ENCODE measurements around the gene ZW10. TPM values are rescaled to one million over a fixed set of nuclear protein-coding genes. Genes with fewer than 3 reads are reported as not detected.

ZW10 gene
- total RNA-seq, 1 experiment from 2014 or later: 14.7 TPM

- ChIA-PET POLR2A (no interaction called here), CTCF (interaction anchor here (0.6 to 2.2 kb wide), 7 partner anchors 9 to 877 kb away, joined by 3 to 10 read pairs (median 4); no protein-coding TSS in a partner anchor)
- H3K9me3 Mint-ChIP-seq (ENCODE audit: unreplicated experiment): no peaks in the 10 kb centered on the region
- no peak for TF ChIP-seq CTCF (IDR thresholded peaks at IDR 0.05; ENCODE audit: unreplicated experiment)
- no peaks in the 10 kb centered on the region for H3K27me3 Mint-ChIP-seq (ENCODE audit: insufficient read depth, unreplicated experiment)
- peaks cover 7% of the 10 kb centered on the region for H3K4me1 Mint-ChIP-seq (ENCODE audit: insufficient read depth, unreplicated experiment)
- no peaks in the 10 kb centered on the region for H3K36me3 Mint-ChIP-seq (ENCODE audit: insufficient read depth, unreplicated experiment)
- no TSS peak for BruUV-seq (replicated peaks)
- H3K27ac Mint-ChIP-seq (ENCODE audit: low read depth, unreplicated experiment): no peak overlapping the region
- DNase-seq (ENCODE audit: unreplicated experiment): no peak
- no peak overlapping the region for H3K4me3 Mint-ChIP-seq (ENCODE audit: unreplicated experiment)
- intact Hi-C loops (cut with micrococcal nuclease): no loop called here
Observed at GRCh38 chr11:113782134-113782533, 8.6 kb upstream of the ZW10 start.

GRCh38 chr11:113781682-113782081, 8.2 kb upstream of the ZW10 start:
- intact Hi-C loops (cut with micrococcal nuclease): no loop called here
- no peak overlapping the region for H3K4me3 Mint-ChIP-seq (ENCODE audit: unreplicated experiment)
- no peaks in the 10 kb centered on the region for H3K27me3 Mint-ChIP-seq (ENCODE audit: insufficient read depth, unreplicated experiment)
- ChIA-PET POLR2A (no interaction called here), CTCF (interaction anchor here (0.6 to 2.2 kb wide), 5 partner anchors 14 to 468 kb away, joined by 3 to 10 read pairs (median 4); no protein-coding TSS in a partner anchor)
- no peak for DNase-seq (ENCODE audit: unreplicated experiment)
- H3K9me3 Mint-ChIP-seq (ENCODE audit: unreplicated experiment): no peaks in the 10 kb centered on the region
- H3K27ac Mint-ChIP-seq (ENCODE audit: low read depth, unreplicated experiment): no peak overlapping the region
- TF ChIP-seq CTCF (IDR thresholded peaks at IDR 0.05; ENCODE audit: unreplicated experiment): no peak
- no peaks in the 10 kb centered on the region for H3K36me3 Mint-ChIP-seq (ENCODE audit: insufficient read depth, unreplicated experiment)
- peaks cover 7% of the 10 kb centered on the region for H3K4me1 Mint-ChIP-seq (ENCODE audit: insufficient read depth, unreplicated experiment)
- no TSS peak for BruUV-seq (replicated peaks)

GRCh38 chr11:113779496-113779895, 6.0 kb upstream of the ZW10 start, which contains the start of gene CLDN25:
Gene CLDN25, plus strand, starts transcription at chr11:113779796. Its CDS starts 0 bp downstream, at chr11:113779796.
- no peak for TF ChIP-seq CTCF (IDR thresholded peaks at IDR 0.05; ENCODE audit: unreplicated experiment)
- CTCF ChIA-PET: interaction anchor here (0.7 to 1.2 kb wide), 3 partner anchors 15 to 18 kb away, joined by 3 to 5 read pairs (median 4); no protein-coding TSS in a partner anchor

GRCh38 chr11:113778111-113778910, 4.8 kb upstream of the ZW10 start:
- no peak for TF ChIP-seq CTCF (IDR thresholded peaks at IDR 0.05; ENCODE audit: unreplicated experiment)
- Mint-ChIP-seq H3K27me3 (ENCODE audit: insufficient read depth, unreplicated experiment) (no peaks in the 10 kb centered on the region), H3K27ac (ENCODE audit: low read depth, unreplicated experiment) (peak overlapping the region; percentile 86), H3K4me3 (ENCODE audit: unreplicated experiment) (peak overlapping the region; percentile 72), H3K4me1 (ENCODE audit: insufficient read depth, unreplicated experiment) (peaks cover 7% of the 10 kb centered on the region), H3K9me3 (ENCODE audit: unreplicated experiment) (no peaks in the 10 kb centered on the region), H3K36me3 (ENCODE audit: insufficient read depth, unreplicated experiment) (no peaks in the 10 kb centered on the region)
- ChIA-PET CTCF (interaction anchor here (0.7 to 1.2 kb wide), 6 partner anchors 9 to 472 kb away, joined by 3 to 6 read pairs (median 4); no protein-coding TSS in a partner anchor), POLR2A (interaction anchor here (0.6 to 1.1 kb wide), 6 partner anchors 10 to 584 kb away, joined by 3 to 5 read pairs (median 3); no protein-coding TSS in a partner anchor)
- BruUV-seq (replicated peaks): no TSS peak
- DNase-seq (ENCODE audit: unreplicated experiment): peak; percentile 63
- intact Hi-C loops (cut with micrococcal nuclease): loop anchor here (2.0 kb wide), 1 partner anchor 18 kb away; no protein-coding TSS in a partner anchor

More at GRCh38 chr11:113779496-113779895, 6.0 kb upstream of the ZW10 start, which contains the start of gene CLDN25:
- Mint-ChIP-seq H3K36me3 (ENCODE audit: insufficient read depth, unreplicated experiment) (no peaks in the 10 kb centered on the region), H3K27ac (ENCODE audit: low read depth, unreplicated experiment) (no peak within 1 kb of the TSS), H3K9me3 (ENCODE audit: unreplicated experiment) (no peaks in the 10 kb centered on the region), H3K4me3 (ENCODE audit: unreplicated experiment) (no peak within 1 kb of the TSS), H3K27me3 (ENCODE audit: insufficient read depth, unreplicated experiment) (no peaks in the 10 kb centered on the region), H3K4me1 (ENCODE audit: insufficient read depth, unreplicated experiment) (peaks cover 7% of the 10 kb centered on the region)
- intact Hi-C loops (cut with micrococcal nuclease): loop anchor here (2.0 kb wide), 1 partner anchor 17 kb away; no protein-coding TSS in a partner anchor
- POLR2A ChIA-PET: interaction anchor here (0.6 kb wide), 1 partner anchor 333 kb away, joined by 3 read pairs; no protein-coding TSS in a partner anchor
- no TSS peak for BruUV-seq (replicated peaks)
- DNase-seq (ENCODE audit: unreplicated experiment): no peak

All from MCF 10A (cell line).